ENCODE results near the gene TOB2.

Gene TOB2

DNA sequence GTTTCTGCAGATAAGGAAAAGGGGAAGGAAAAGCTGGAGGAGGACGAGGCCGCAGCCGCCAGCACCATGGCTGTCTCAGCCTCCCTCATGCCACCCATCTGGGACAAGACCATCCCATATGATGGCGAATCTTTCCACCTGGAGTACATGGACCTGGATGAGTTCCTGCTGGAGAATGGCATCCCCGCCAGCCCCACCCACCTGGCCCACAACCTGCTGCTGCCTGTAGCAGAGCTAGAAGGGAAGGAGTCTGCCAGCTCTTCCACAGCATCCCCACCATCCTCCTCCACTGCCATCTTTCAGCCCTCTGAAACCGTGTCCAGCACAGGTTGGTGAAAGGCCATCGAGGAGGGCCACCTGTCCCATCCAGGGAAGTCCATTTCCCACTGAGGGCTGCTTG lies 59.3 kb downstream of the TOB2 start:
- TF ChIP-seq, protein P1, sequence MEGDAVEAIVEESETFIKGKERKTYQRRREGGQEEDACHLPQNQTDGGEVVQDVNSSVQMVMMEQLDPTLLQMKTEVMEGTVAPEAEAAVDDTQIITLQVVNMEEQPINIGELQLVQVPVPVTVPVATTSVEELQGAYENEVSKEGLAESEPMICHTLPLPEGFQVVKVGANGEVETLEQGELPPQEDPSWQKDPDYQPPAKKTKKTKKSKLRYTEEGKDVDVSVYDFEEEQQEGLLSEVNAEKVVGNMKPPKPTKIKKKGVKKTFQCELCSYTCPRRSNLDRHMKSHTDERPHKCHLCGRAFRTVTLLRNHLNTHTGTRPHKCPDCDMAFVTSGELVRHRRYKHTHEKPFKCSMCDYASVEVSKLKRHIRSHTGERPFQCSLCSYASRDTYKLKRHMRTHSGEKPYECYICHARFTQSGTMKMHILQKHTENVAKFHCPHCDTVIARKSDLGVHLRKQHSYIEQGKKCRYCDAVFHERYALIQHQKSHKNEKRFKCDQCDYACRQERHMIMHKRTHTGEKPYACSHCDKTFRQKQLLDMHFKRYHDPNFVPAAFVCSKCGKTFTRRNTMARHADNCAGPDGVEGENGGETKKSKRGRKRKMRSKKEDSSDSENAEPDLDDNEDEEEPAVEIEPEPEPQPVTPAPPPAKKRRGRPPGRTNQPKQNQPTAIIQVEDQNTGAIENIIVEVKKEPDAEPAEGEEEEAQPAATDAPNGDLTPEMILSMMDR (IDR thresholded peaks at IDR 0.05; ENCODE audit: low read depth, low read length): no peak
- no peak overlapping the region for H3K4me3 ChIP-seq (ENCODE audit: low read depth, low read length)

GRCh38 chr22:41384128-41384527 lies 62.5 kb downstream of the TOB2 start:
- no peak overlapping the region for H3K4me3 ChIP-seq (ENCODE audit: low read depth, low read length)

More at GRCh38 chr22:41384128-41384527, 62.5 kb downstream of the TOB2 start:
- TF ChIP-seq, protein P1 (IDR thresholded peaks at IDR 0.05; ENCODE audit: low read depth, low read length): no peak

Data from WI38 (cell line).